HepG2 (cell line): Measurements from ENCODE around the gene NT5C2. TPM values are rescaled to one million over a fixed set of nuclear protein-coding genes. Genes with fewer than 3 reads are reported as not detected.
"Not testable (repeated sequence)": the region's sequence is repeated elsewhere in the genome, so short reads cannot be mapped to it uniquely, and the experiment has no call there.

Experiments
- ATAC-seq: fragments of 200-7000 bp; cut with Tn5 transposase; 3 replicates; pipeline ENCODE4 v1.9.1; 2020; ENCODE audit warnings: mild to moderate bottlenecking, moderate library complexity
- BruUV-seq: library from RNA; stranded (reverse); fragments of 400-500 nt; replicated peaks from 2 replicates; lab custom pipeline; 2021; lab: Mats Ljungman, UMichigan
- CTCF ChIA-PET: fragments of 300-600 bp; formaldehyde crosslinking; extraction: SDS; loops from one replicate; lab custom pipeline; 2021; ENCODE audit warnings: low total read pairs, inconsistent platforms, low intra/inter-chr PET ratio; lab: Yijun Ruan, JAX
- POLR2A ChIA-PET: fragments of 350-600 bp; sonication (Branson Sonifier 250); formaldehyde crosslinking; loops from one replicate; lab custom pipeline; 2020; ENCODE audit warnings: antibody characterized with exemption, inconsistent platforms; lab: Yijun Ruan, JAX
- DNase-seq: peaks from one replicate; pipeline ENCODE4 v3.0.0-alpha.2; 2015; ENCODE audit warnings: low spot score
- FAIRE-seq: peaks from 3 replicates; lab custom pipeline; 2011; peaks lifted over from hg19 to GRCh38; lab: Jason Lieb, UNC
- H2AFZ ChIP-seq: one replicate; pipeline ENCODE4 v1.6.1; 2011; ENCODE audit warnings: low read length, inconsistent platforms
- H3K27ac ChIP-seq: fragments of 300-600 bp; 3 replicates; pipeline ENCODE4 v1.8.0; 2011; ENCODE audit warnings: mixed run types, mild to moderate bottlenecking, mixed read lengths, low read length, inconsistent platforms; ENCODE audit not compliant: insufficient read depth; ENCODE audit errors: extremely low read length
- H3K27me3 ChIP-seq, 2 experiments: fragments of 200-600 bp in 1 of 2; 2 replicates in 1 of 2; 3 replicates in 1 of 2; pipeline versions ENCODE4 v1.6.0 to v1.8.0; 2011; ENCODE audit warnings: low read length in 2 of 2, mild to moderate bottlenecking in 2 of 2, moderate library complexity in 2 of 2, inconsistent platforms in 1 of 2; ENCODE audit not compliant: insufficient read depth in 2 of 2, control insufficient read depth in 1 of 2
- H3K36me3 ChIP-seq, 2 experiments: fragments of 200-600 bp in 1 of 2; replicated peaks in 1 of 2; 2 replicates in 1 of 2; 3 replicates in 1 of 2; pipeline versions ENCODE4 v1.5.1 to v1.8.0; 2011; ENCODE audit warnings: low read length in 2 of 2, inconsistent platforms in 1 of 2; ENCODE audit not compliant: insufficient read depth in 2 of 2, control insufficient read depth in 1 of 2
- H3K4me1 ChIP-seq: 2 replicates; pipeline ENCODE4 v1.5.1; 2012; ENCODE audit warnings: low read length, inconsistent platforms; ENCODE audit not compliant: insufficient read depth
- H3K4me2 ChIP-seq: 2 replicates; pipeline ENCODE4 v1.6.0; 2011; ENCODE audit warnings: low read depth, low read length, inconsistent platforms
- H3K4me3 ChIP-seq, 3 experiments: fragments of 200-600 bp in 1 of 3; sonication (generic), shearing (Covaris generic) in 1 of 3; replicated peaks in 1 of 3; 2 replicates each; pipeline ENCODE4 v1.5.1; 2011 to 2016; ENCODE audit warnings: low read length in 3 of 3, inconsistent platforms in 2 of 3, low read depth in 2 of 3, mild to moderate bottlenecking in 2 of 3, control low read depth in 1 of 3, mixed read lengths in 1 of 3; ENCODE audit not compliant: insufficient read depth in 1 of 3
- H3K79me2 ChIP-seq: one replicate; pipeline ENCODE4 v1.6.1; 2011; ENCODE audit warnings: low read length, inconsistent platforms; ENCODE audit not compliant: insufficient read depth
- H3K9ac ChIP-seq: 2 replicates; pipeline ENCODE4 v1.6.0; 2011; ENCODE audit warnings: mild to moderate bottlenecking, low read depth, low read length, inconsistent platforms; ENCODE audit not compliant: insufficient read depth
- H3K9me3 ChIP-seq: 2 replicates; pipeline ENCODE4 v1.5.1; 2012; ENCODE audit warnings: mild to moderate bottlenecking, low read length
- H4K20me1 ChIP-seq: 2 replicates; pipeline ENCODE4 v1.6.0; 2011; ENCODE audit warnings: inconsistent platforms, mild to moderate bottlenecking, low read length, moderate library complexity; ENCODE audit not compliant: insufficient read depth
- KAT8 ChIP-seq: IDR thresholded peaks from 2 replicates; pipeline ENCODE4 v1.6.1; 2016; ENCODE audit warnings: missing genetic modification reagents, missing compliant biosample characterization
- MAFF ChIP-seq: IDR thresholded peaks from 2 replicates; pipeline ENCODE4 v1.6.1; 2011; ENCODE audit warnings: low read depth, low read length, improper control_type of control experiment
- ONECUT2 ChIP-seq: sonication (generic); formaldehyde crosslinking; IDR thresholded peaks from 2 replicates; pipeline ENCODE4 v1.4.0; 2020; ENCODE audit warnings: missing genetic modification reagents
- SKI ChIP-seq: fragments of 450-650 bp; IDR thresholded peaks from one replicate; pipeline ENCODE4 v1.6.1; 2018; ENCODE audit warnings: mild to moderate bottlenecking; ENCODE audit not compliant: partially characterized antibody
- THAP11 ChIP-seq: IDR thresholded peaks from 2 replicates; pipeline ENCODE4 v1.6.1; 2016; ENCODE audit warnings: missing biosample characterization, missing genetic modification reagents
- ZFP36L2 ChIP-seq: sonication (generic); formaldehyde crosslinking; IDR thresholded peaks from 2 replicates; pipeline ENCODE4 v1.4.0; 2020; ENCODE audit warnings: missing genetic modification reagents
- ZNF724P ChIP-seq: sonication (generic); formaldehyde crosslinking; IDR thresholded peaks from 2 replicates; pipeline ENCODE4 v1.8.0; 2022; ENCODE audit warnings: missing genetic modification reagents, borderline replicate concordance
- ZNF777 ChIP-seq: sonication (generic); formaldehyde crosslinking; IDR thresholded peaks from 2 replicates; pipeline ENCODE4 v1.4.0; 2020; ENCODE audit warnings: missing genetic modification reagents
- WGBS: methylation state at CpG from one replicate; pipeline ENCODE4 v1.1.6; 2017; ENCODE audit warnings: low lambda C conversion rate; 5-methylcytosine and 5-hydroxymethylcytosine counted together
- in situ Hi-C: cut with HindIII; loops from 2 replicates; pipeline ENCODE4 v1.10.0; 2017; ENCODE audit warnings: low pct_unique_long_range_greater_than_20kb; ENCODE audit not compliant: extremely low pct_ligation_motif_present
- intact Hi-C: fragments of 100-400 bp; cut with micrococcal nuclease; formaldehyde crosslinking; loops from one replicate; pipeline ENCODE4 v1.10.0; 2022; ENCODE audit not compliant: unreplicated experiment
- polyA plus RNA-seq, 8 experiments: library from polyadenylated mRNA; depleted of rRNA in 3 of 8; stranded (reverse) in 7 of 8; unstranded in 1 of 8; fragments of >200 nt; fragmentation: Illumina TruSeq in 4 of 8; extraction: Trizol in 4 of 8; gene quantifications; 2 replicates each; pipeline versions ENCODE4 v1.2.1 to v1.2.3, GENCODE V29; 2011 to 2016; ENCODE audit warnings: low read depth in 4 of 8, missing spikeins in 1 of 8, mixed read lengths in 1 of 8; ENCODE audit not compliant: insufficient read depth in 1 of 8
- total RNA-seq, 5 experiments: library from RNA; depleted of rRNA; stranded (reverse); fragments of >200 nt; fragmentation: Illumina TruSeq; extraction: Trizol; gene quantifications; 2 replicates each; pipeline ENCODE4 v1.2.3, GENCODE V29; 2016; ENCODE audit warnings: low read depth in 1 of 5
- TF ChIP-seq, protein P1 (sequence below): IDR thresholded peaks from 2 replicates; pipeline ENCODE4 v1.4.0; 2020; ENCODE audit warnings: mild to moderate bottlenecking, missing genetic modification reagents
- TF ChIP-seq, protein P2 (sequence below): sonication (generic); formaldehyde crosslinking; IDR thresholded peaks from 2 replicates; pipeline ENCODE4 v1.9.0; 2021; ENCODE audit warnings: missing genetic modification reagents, borderline replicate concordance
- TF ChIP-seq, protein P3 (sequence below): sonication (generic); formaldehyde crosslinking; IDR thresholded peaks from 2 replicates; pipeline ENCODE4 v1.5.0; 2020; ENCODE audit warnings: mild to moderate bottlenecking, missing genetic modification reagents, moderate library complexity

NT5C2 gene
- total and polyA plus RNA-seq, 2 of the 13 experiments (the other 11 are each of a cell fraction or from before 2014, with no cell fraction given) = 40.6 to 55.2 TPM

DNA sequence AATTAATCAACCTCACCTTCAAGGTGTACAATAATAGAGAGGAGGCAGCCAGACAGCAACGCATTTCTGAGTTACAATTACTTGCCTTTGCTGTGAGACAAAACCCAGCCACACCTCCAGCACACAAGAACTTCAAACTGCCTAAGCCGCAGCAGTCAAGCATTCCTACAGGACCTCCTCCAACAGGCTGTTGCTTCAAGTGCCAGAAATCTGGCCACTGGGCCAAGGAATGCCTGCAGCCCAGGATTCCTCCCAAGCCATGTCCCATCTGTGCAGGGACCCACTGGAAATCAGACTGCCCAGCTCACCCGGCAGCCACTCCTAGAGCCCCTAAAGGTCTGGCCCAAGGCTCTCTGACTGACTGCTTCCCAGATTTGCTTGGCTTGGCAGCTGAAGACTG lies 14.6 kb upstream of the NT5C2 start:
- CTCF ChIA-PET, H3K4me2 ChIP-seq, H3K27ac ChIP-seq, H3K9ac ChIP-seq, H3K4me3 ChIP-seq, H3K79me2 ChIP-seq, intact Hi-C loops, FAIRE-seq, H3K27me3 ChIP-seq, ATAC-seq, H2AFZ ChIP-seq, DNase-seq, H4K20me1 ChIP-seq, H3K9me3 ChIP-seq, BruUV-seq, H3K36me3 ChIP-seq, in situ Hi-C loops, POLR2A ChIA-PET: not testable (repeated sequence)
- WGBS = 16% methylated on average over 2 of the region's 3 CpGs
- peaks cover 52% of the 10 kb centered on the region for H3K4me1 ChIP-seq

DNA sequence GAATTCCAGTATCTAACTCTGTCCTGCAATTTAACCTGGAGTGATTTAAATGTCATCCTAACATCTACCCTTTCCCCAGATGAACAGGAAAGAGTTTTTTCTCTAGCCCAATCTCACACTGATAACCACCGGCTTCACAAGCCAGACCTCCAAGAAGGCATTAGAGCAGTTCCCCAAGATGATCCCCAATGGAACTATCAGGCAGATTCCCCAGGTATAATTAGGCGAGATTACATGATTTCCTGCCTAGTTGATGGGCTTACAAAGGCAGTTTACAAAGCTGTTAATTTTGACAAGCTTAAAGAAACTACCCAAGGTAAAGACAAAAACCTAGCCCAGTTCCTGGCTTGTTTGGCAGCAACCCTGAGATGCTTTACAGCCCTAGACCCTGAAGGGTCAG lies 14.1 kb upstream of the NT5C2 start:
- Histone ChIP-seq H3K4me3 (no peak overlapping the region), H3K4me1 (peaks cover 57% of the 10 kb centered on the region), H3K36me3 (no peaks in the 10 kb centered on the region), H3K9ac (no peak overlapping the region), H2AFZ (no peak overlapping the region), H3K4me2 (no peak overlapping the region), H3K9me3 (peaks cover 5% of the 10 kb centered on the region; the same call in 1 of the 2 replicates), H3K27ac (no peak overlapping the region), H3K27me3 (no peaks in the 10 kb centered on the region), H4K20me1 (no peaks in the 10 kb centered on the region)
- intact Hi-C loops (no loop called here), in situ Hi-C loops (no loop called here)
- no TSS peak for BruUV-seq
- 80% methylated on average over 2 of the region's 2 CpGs for WGBS
- ChIA-PET CTCF (no interaction called here), POLR2A (no interaction called here)
- ATAC-seq (no peak), DNase-seq (no peak), FAIRE-seq (no peak)
- no peak for TF ChIP-seq KAT8 (CRISPR knock-in tag)
- TF ChIP-seq ONECUT2 (CRISPR knock-in tag) = no peak
- TF ChIP-seq, protein P1, sequence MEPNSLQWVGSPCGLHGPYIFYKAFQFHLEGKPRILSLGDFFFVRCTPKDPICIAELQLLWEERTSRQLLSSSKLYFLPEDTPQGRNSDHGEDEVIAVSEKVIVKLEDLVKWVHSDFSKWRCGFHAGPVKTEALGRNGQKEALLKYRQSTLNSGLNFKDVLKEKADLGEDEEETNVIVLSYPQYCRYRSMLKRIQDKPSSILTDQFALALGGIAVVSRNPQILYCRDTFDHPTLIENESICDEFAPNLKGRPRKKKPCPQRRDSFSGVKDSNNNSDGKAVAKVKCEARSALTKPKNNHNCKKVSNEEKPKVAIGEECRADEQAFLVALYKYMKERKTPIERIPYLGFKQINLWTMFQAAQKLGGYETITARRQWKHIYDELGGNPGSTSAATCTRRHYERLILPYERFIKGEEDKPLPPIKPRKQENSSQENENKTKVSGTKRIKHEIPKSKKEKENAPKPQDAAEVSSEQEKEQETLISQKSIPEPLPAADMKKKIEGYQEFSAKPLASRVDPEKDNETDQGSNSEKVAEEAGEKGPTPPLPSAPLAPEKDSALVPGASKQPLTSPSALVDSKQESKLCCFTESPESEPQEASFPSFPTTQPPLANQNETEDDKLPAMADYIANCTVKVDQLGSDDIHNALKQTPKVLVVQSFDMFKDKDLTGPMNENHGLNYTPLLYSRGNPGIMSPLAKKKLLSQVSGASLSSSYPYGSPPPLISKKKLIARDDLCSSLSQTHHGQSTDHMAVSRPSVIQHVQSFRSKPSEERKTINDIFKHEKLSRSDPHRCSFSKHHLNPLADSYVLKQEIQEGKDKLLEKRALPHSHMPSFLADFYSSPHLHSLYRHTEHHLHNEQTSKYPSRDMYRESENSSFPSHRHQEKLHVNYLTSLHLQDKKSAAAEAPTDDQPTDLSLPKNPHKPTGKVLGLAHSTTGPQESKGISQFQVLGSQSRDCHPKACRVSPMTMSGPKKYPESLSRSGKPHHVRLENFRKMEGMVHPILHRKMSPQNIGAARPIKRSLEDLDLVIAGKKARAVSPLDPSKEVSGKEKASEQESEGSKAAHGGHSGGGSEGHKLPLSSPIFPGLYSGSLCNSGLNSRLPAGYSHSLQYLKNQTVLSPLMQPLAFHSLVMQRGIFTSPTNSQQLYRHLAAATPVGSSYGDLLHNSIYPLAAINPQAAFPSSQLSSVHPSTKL (CRISPR knock-in tag) = no peak
- no peak for TF ChIP-seq MAFF
- TF ChIP-seq THAP11 = no peak
- TF ChIP-seq SKI = no peak
- TF ChIP-seq, protein P2, sequence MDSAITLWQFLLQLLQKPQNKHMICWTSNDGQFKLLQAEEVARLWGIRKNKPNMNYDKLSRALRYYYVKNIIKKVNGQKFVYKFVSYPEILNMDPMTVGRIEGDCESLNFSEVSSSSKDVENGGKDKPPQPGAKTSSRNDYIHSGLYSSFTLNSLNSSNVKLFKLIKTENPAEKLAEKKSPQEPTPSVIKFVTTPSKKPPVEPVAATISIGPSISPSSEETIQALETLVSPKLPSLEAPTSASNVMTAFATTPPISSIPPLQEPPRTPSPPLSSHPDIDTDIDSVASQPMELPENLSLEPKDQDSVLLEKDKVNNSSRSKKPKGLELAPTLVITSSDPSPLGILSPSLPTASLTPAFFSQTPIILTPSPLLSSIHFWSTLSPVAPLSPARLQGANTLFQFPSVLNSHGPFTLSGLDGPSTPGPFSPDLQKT (CRISPR knock-in tag) = no peak
- TF ChIP-seq, protein P3, sequence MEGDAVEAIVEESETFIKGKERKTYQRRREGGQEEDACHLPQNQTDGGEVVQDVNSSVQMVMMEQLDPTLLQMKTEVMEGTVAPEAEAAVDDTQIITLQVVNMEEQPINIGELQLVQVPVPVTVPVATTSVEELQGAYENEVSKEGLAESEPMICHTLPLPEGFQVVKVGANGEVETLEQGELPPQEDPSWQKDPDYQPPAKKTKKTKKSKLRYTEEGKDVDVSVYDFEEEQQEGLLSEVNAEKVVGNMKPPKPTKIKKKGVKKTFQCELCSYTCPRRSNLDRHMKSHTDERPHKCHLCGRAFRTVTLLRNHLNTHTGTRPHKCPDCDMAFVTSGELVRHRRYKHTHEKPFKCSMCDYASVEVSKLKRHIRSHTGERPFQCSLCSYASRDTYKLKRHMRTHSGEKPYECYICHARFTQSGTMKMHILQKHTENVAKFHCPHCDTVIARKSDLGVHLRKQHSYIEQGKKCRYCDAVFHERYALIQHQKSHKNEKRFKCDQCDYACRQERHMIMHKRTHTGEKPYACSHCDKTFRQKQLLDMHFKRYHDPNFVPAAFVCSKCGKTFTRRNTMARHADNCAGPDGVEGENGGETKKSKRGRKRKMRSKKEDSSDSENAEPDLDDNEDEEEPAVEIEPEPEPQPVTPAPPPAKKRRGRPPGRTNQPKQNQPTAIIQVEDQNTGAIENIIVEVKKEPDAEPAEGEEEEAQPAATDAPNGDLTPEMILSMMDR (CRISPR knock-in tag) = no peak
- TF ChIP-seq ZFP36L2 (CRISPR knock-in tag) = no peak
- TF ChIP-seq ZNF777 (CRISPR knock-in tag) = no peak
- no peak for TF ChIP-seq ZNF724P (CRISPR knock-in tag)
- TF ChIP-seq, all 625 proteins: peak for 0
- H3K79me2 ChIP-seq = no peaks in the 10 kb centered on the region
